PC-3 (cell line): ENCODE results near the gene DET1.

Experiments used
- CTCF ChIP-seq: fragments of 300-600 bp; sonication (generic); conservative IDR thresholded peaks from 2 replicates; pipeline ENCODE4 v1.5.1; 2017; ENCODE audit warnings: antibody characterized with exemption, low read depth, mild to moderate bottlenecking, low read length
- EZH2phosphoT487 ChIP-seq: fragments of 300-600 bp; sonication (generic); IDR thresholded peaks from 2 replicates; pipeline ENCODE4 v1.6.1; 2018; ENCODE audit warnings: mild to moderate bottlenecking, antibody characterized with exemption, low read length, borderline replicate concordance

GRCh38 chr15:88580532-88580931 lies 34.1 kb upstream of the DET1 start:
- TF ChIP-seq CTCF (no peak), EZH2phosphoT487 (no peak)
